B cell (primary cell): ENCODE data around the gene RHOV. TPM values are rescaled to one million over a fixed set of nuclear protein-coding genes. Genes with fewer than 3 reads are reported as not detected.

Experiments
- ATAC-seq: fragments of 200-7000 bp; cut with Tn5 transposase; one replicate; pipeline ENCODE4 v1.10.0; 2021; ENCODE audit warnings: low read depth, mild to moderate bottlenecking, moderate number of reproducible peaks, moderate library complexity
- CTCF ChIA-PET: fragments of 350-600 bp; sonication (Branson Sonifier 250); formaldehyde crosslinking; loops from one replicate; lab custom pipeline; 2021; ENCODE audit warnings: antibody characterized with exemption, inconsistent platforms; lab: Charles Lee
- POLR2A ChIA-PET: fragments of 350-600 bp; sonication (Branson Sonifier 250); formaldehyde crosslinking; loops from one replicate; lab custom pipeline; 2021; ENCODE audit warnings: antibody characterized with exemption; lab: Charles Lee
- DNase-seq: peaks from one replicate; pipeline ENCODE4 v3.0.0; 2013
- H2AFZ ChIP-seq: 2 replicates; pipeline ENCODE4 v1.6.1; 2012; ENCODE audit warnings: mild to moderate bottlenecking, low read depth, low read length; ENCODE audit not compliant: insufficient read depth, poor library complexity, severe bottlenecking
- H3K27ac ChIP-seq, 2 donors: 1 replicate in 1 of 2; 2 replicates in 1 of 2; pipeline ENCODE4 v1.5.1; 2012 to 2013; ENCODE audit warnings: low read length in 2 of 2, mild to moderate bottlenecking in 2 of 2, moderate library complexity in 1 of 2
- H3K27me3 ChIP-seq, 4 experiments: fragments of 200-600 bp in 1 of 4; sonication (generic) in 1 of 4; replicated peaks in 1 of 4; 1 replicate in 2 of 4; 2 replicates in 2 of 4; pipeline versions ENCODE4 v1.6.1 to v1.7.0; 2013 to 2016; ENCODE audit warnings: low read length in 3 of 4, mild to moderate bottlenecking in 2 of 4, mixed read lengths in 1 of 4, moderate library complexity in 1 of 4; ENCODE audit not compliant: insufficient read depth in 4 of 4, control insufficient read depth in 3 of 4; ENCODE audit errors: control extremely low read depth in 1 of 4
- H3K36me3 ChIP-seq, 2 experiments: replicated peaks in 1 of 2; 1 replicate in 1 of 2; 2 replicates in 1 of 2; pipeline versions ENCODE4 v1.6.1 to v1.7.1; 2013; ENCODE audit warnings: low read length in 1 of 2; ENCODE audit not compliant: insufficient read depth in 2 of 2, control insufficient read depth in 1 of 2; ENCODE audit errors: control extremely low read depth in 1 of 2, extremely low read depth in 1 of 2
- H3K4me1 ChIP-seq, 2 donors: fragments of 200-600 bp in 1 of 2; sonication (generic) in 1 of 2; 1 replicate in 1 of 2; 2 replicates in 1 of 2; pipeline versions ENCODE4 v1.5.1 to v1.6.1; 2013 to 2017; ENCODE audit warnings: low read length in 2 of 2; ENCODE audit not compliant: control insufficient read depth in 2 of 2, insufficient read depth in 2 of 2
- H3K4me2 ChIP-seq: replicated peaks from 2 replicates; pipeline ENCODE3; 2012; ENCODE audit warnings: mild to moderate bottlenecking, low read depth, low read length; ENCODE audit not compliant: poor library complexity, severe bottlenecking
- H3K4me3 ChIP-seq, 5 experiments: fragments of 200-600 bp in 1 of 5; sonication (generic) in 1 of 5; 1 replicate in 3 of 5; 2 replicates in 2 of 5; pipeline versions ENCODE4 v1.5.1 to v1.7.0; 2011 to 2016; ENCODE audit warnings: low read length in 4 of 5, mild to moderate bottlenecking in 4 of 5, low read depth in 2 of 5, control low read depth in 1 of 5, moderate library complexity in 1 of 5; ENCODE audit not compliant: insufficient read depth in 1 of 5; ENCODE audit errors: control extremely low read depth in 1 of 5, extremely low read depth in 1 of 5
- H3K79me2 ChIP-seq: fragments of 200-600 bp; sonication (generic); one replicate; pipeline ENCODE4 v1.6.0; 2016; ENCODE audit warnings: low read length; ENCODE audit not compliant: control insufficient read depth, insufficient read depth
- H3K9ac ChIP-seq: fragments of 200-600 bp; sonication (generic); 2 replicates; pipeline ENCODE4 v1.6.1; 2017; ENCODE audit warnings: mild to moderate bottlenecking, low read length, moderate library complexity
- H3K9me3 ChIP-seq, 3 donors: one replicate each; pipeline versions ENCODE4 v1.6.1 to v1.7.1; 2013; ENCODE audit warnings: low read length in 2 of 3; ENCODE audit not compliant: control insufficient read depth in 2 of 3, insufficient read depth in 1 of 3; ENCODE audit errors: control extremely low read depth in 1 of 3
- H4K20me1 ChIP-seq: 2 replicates; pipeline ENCODE4 v1.6.0; 2012; ENCODE audit warnings: mild to moderate bottlenecking, low read length; ENCODE audit not compliant: insufficient read depth, control insufficient read depth, poor library complexity, severe bottlenecking
- H3K27ac Mint-ChIP-seq: one replicate; pipeline ENCODE4 v1.8.0; 2021; ENCODE audit warnings: mixed read lengths
- H3K27me3 Mint-ChIP-seq: one replicate; pipeline ENCODE4 v1.8.0; 2021; ENCODE audit warnings: mixed read lengths
- H3K4me1 Mint-ChIP-seq: one replicate; pipeline ENCODE4 v1.8.0; 2021; ENCODE audit warnings: mixed read lengths
- H3K4me3 Mint-ChIP-seq: one replicate; pipeline ENCODE4 v1.8.0; 2021; ENCODE audit warnings: mixed read lengths
- H3K9me3 Mint-ChIP-seq: one replicate; pipeline ENCODE4 v1.8.0; 2022; ENCODE audit warnings: mixed read lengths; ENCODE audit not compliant: insufficient read depth
- CTCF ChIP-seq: fragments of 200-600 bp; IDR thresholded peaks from one replicate; pipeline ENCODE4 v1.8.0; 2022; ENCODE audit warnings: antibody characterized with exemption, mild to moderate bottlenecking
- EZH2 ChIP-seq: IDR thresholded peaks from 2 replicates; pipeline ENCODE4 v1.6.1; 2012; ENCODE audit warnings: borderline replicate concordance, low read depth, mild to moderate bottlenecking, moderate library complexity, low read length; ENCODE audit not compliant: insufficient read depth, poor library complexity, severe bottlenecking
- WGBS: methylation state at CpG from one replicate; pipeline ENCODE4 v1.1.5; 2013; ENCODE audit warnings: missing lambda C conversion rate; ENCODE audit not compliant: insufficient coverage; 5-methylcytosine and 5-hydroxymethylcytosine counted together
- intact Hi-C: fragments of 100-400 bp; cut with micrococcal nuclease; formaldehyde crosslinking; loops from one replicate; pipeline ENCODE4 v1.10.0; 2022
- polyA plus RNA-seq: library from polyadenylated mRNA; depleted of rRNA; stranded (reverse); fragments of >200 nt; gene quantifications from 2 replicates; pipeline ENCODE4 v1.2.3, GENCODE V29; 2012
- total RNA-seq, 2 donors: library from RNA; stranded (reverse); fragments of 120-200 nt in 1 of 2; gene quantifications; 1 replicate in 1 of 2; 2 replicates in 1 of 2; pipeline versions ENCODE4 v1.2.3 to v1.2.4, GENCODE V29; 2013 to 2022

Gene RHOV
- total and polyA plus RNA-seq, 2 donors (not counting 1 experiment from before 2014, with no cell fraction given): 0.54 TPM; not detected in 1

DNA sequence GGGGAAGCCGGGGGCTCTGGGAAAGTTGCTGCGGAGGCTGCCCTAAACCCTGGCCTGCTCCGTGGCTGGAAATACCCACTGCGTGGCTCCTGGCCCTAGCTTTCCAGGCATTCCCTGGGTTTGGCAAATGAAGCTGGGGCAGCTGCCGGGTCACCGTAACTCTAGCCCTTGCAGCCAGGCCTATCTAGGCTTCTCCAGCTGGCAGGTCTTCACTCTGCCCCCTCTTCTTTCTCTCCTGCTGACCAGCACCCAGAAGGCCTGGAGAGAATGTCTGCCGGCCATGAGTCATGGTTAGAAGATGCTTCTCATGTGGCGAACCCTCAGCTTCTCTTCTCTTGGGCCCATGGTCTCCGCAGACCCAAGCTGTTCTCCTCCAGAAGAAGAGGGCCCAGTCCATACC lies 49.5 kb upstream of the RHOV start:
- Histone ChIP-seq H3K27ac (no peak overlapping the region), H3K9me3 (peaks cover 0 to 15% (median 0%) of the 10 kb centered on the region in 3 donors), H3K9ac (no peak overlapping the region), H3K4me1 (peaks cover 32 to 33% of the 10 kb centered on the region in 2 donors), H3K4me2 (no peak overlapping the region), H3K27me3 (peaks cover 0 to 41% (median 26%) of the 10 kb centered on the region in 4 experiments), H4K20me1 (peaks cover 7% of the 10 kb centered on the region), H3K79me2 (no peaks in the 10 kb centered on the region), H3K36me3 (no peaks in the 10 kb centered on the region), H2AFZ (no peak overlapping the region), H3K4me3 (no peak overlapping the region)
- Mint-ChIP-seq H3K9me3 (no peaks in the 10 kb centered on the region), H3K4me3 (no peak overlapping the region), H3K4me1 (peaks cover 22% of the 10 kb centered on the region), H3K27me3 (peaks cover 24% of the 10 kb centered on the region), H3K27ac (no peak overlapping the region)
- ChIA-PET CTCF (interaction anchor here (0.5 to 10.7 kb wide), 5 partner anchors 8 to 261 kb away, joined by 3 to 84 read pairs (median 4); no protein-coding TSS in a partner anchor), POLR2A (no interaction called here)
- DNase-seq (no peak), ATAC-seq (no peak)
- WGBS: 98% methylated on average over 8 of the region's 9 CpGs
- TF ChIP-seq CTCF (no peak), EZH2 (no peak)
- intact Hi-C loops: no loop called here

DNA sequence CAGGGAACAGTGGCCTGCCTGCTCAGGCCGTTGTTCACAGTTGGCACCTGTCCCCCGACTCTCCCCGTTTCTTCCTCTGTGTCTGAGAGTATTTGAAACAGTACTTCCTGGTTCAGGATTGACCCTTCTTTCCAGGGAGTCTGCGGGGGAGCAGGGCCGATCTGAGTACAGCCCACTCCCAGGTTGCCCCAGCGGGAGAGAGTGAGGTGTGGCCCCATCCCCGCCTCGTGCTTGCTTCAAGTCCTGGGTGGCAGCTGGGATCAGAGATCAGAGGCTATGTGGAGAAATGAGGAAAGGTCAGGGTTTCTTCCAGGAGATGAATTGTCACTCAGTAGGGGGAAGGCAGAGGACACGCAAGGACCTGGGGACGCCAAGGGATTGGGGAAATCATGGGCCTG lies 48.6 kb upstream of the RHOV start:
- no peak overlapping the region for H3K27ac Mint-ChIP-seq
- CTCF ChIA-PET: interaction anchor here (0.8 to 10.7 kb wide), 4 partner anchors 9 to 262 kb away, joined by 3 to 84 read pairs (median 5); partner anchors contain the start of gene VPS18
- WGBS: 83% methylated on average over 10 of the region's 10 CpGs

More for the DNA sequence above, 48.6 kb upstream of the RHOV start:
- no peak overlapping the region for H3K4me3 ChIP-seq
- POLR2A ChIA-PET: no interaction called here
- DNase-seq: no peak
- H3K4me3 Mint-ChIP-seq: no peak overlapping the region
- no peaks in the 10 kb centered on the region for H3K9me3 Mint-ChIP-seq
- peaks cover 0 to 15% (median 0%) of the 10 kb centered on the region in 3 donors for H3K9me3 ChIP-seq
- no peaks in the 10 kb centered on the region for H4K20me1 ChIP-seq
- peaks cover 18% of the 10 kb centered on the region for H3K4me1 Mint-ChIP-seq
- no peak overlapping the region for H3K9ac ChIP-seq
- no peak overlapping the region for H3K4me2 ChIP-seq
- H3K79me2 ChIP-seq: no peaks in the 10 kb centered on the region
- no peaks in the 10 kb centered on the region for H3K36me3 ChIP-seq
- no peak for TF ChIP-seq EZH2
- TF ChIP-seq CTCF: no peak
- peaks cover 0 to 31% (median 22%) of the 10 kb centered on the region in 4 experiments for H3K27me3 ChIP-seq
- intact Hi-C loops: no loop called here
- H3K27ac ChIP-seq: no peak overlapping the region
- no peak overlapping the region for H2AFZ ChIP-seq
- H3K27me3 Mint-ChIP-seq: peaks cover 23% of the 10 kb centered on the region
- ATAC-seq: no peak
- H3K4me1 ChIP-seq: peaks cover 23% of the 10 kb centered on the region in 2 donors
